GF-D8 (cell line): ENCODE measurements around the gene NF2.
A peak's percentile ranks its signal among the peaks of the same experiment; 100 is the strongest.

Experiments used
- DNase-seq: peaks from one replicate; lab custom pipeline; 2025; lab: John Stamatoyannopoulos, UW

NF2 gene

GRCh38 chr22:29668673-29669072 is 65.2 kb downstream of the NF2 start:
- no peak for DNase-seq

GRCh38 chr22:29670626-29671025 is 67.2 kb downstream of the NF2 start:
- DNase-seq: no peak

- DNase-seq: no peak
Measured at GRCh38 chr22:29673361-29674066, 70.1 kb downstream of the NF2 start.

GRCh38 chr22:29674121-29674520 is 70.7 kb downstream of the NF2 start:
- DNase-seq: no peak

GRCh38 chr22:29679316-29679715 is 75.9 kb downstream of the NF2 start:
- no peak for DNase-seq

- no peak for DNase-seq
Measured at GRCh38 chr22:29683536-29683935, 80.1 kb downstream of the NF2 start.

GRCh38 chr22:29684244-29684643 is 80.8 kb downstream of the NF2 start:
- DNase-seq: no peak

GRCh38 chr22:29689206-29689879 is 85.9 kb downstream of the NF2 start:
- no peak for DNase-seq

GRCh38 chr22:29689880-29690213 is 86.4 kb downstream of the NF2 start:
- no peak for DNase-seq

- no peak for DNase-seq
Measured at GRCh38 chr22:29690476-29690875, 87.0 kb downstream of the NF2 start.

- no peak for DNase-seq
Measured at GRCh38 chr22:29691636-29692326, 88.3 kb downstream of the NF2 start.

- DNase-seq: no peak
Measured at GRCh38 chr22:29692327-29692640, 88.9 kb downstream of the NF2 start.

- no peak for DNase-seq
Measured at GRCh38 chr22:29693161-29693560, 89.7 kb downstream of the NF2 start.

- DNase-seq: no peak
Measured at GRCh38 chr22:29693671-29694070, 90.2 kb downstream of the NF2 start.

GRCh38 chr22:29695129-29695926 is 91.9 kb downstream of the NF2 start:
- no peak for DNase-seq

- DNase-seq: no peak
Measured at GRCh38 chr22:29697853-29698598, 94.6 kb downstream of the NF2 start.

- DNase-seq: no peak
Measured at GRCh38 chr22:29700206-29700899, 96.9 kb downstream of the NF2 start.

GRCh38 chr22:29700900-29701154 is 97.4 kb downstream of the NF2 start:
- DNase-seq: no peak

- DNase-seq: peak; percentile 30
Measured at GRCh38 chr22:29701155-29701999, 97.9 kb downstream of the NF2 start.
